GM15510 (cell line): ENCODE results near the gene USP48.

ENCODE experiments used
- POLR2A ChIP-seq: IDR thresholded peaks from 3 replicates; pipeline ENCODE4 v1.6.1; 2011; ENCODE audit warnings: borderline replicate concordance; ENCODE audit not compliant: insufficient read length; ENCODE audit errors: extremely low read depth

Gene USP48

GRCh38 chr1:21664806-21665588, 118.0 kb downstream of the USP48 start:
- no peak for TF ChIP-seq POLR2A

DNA sequence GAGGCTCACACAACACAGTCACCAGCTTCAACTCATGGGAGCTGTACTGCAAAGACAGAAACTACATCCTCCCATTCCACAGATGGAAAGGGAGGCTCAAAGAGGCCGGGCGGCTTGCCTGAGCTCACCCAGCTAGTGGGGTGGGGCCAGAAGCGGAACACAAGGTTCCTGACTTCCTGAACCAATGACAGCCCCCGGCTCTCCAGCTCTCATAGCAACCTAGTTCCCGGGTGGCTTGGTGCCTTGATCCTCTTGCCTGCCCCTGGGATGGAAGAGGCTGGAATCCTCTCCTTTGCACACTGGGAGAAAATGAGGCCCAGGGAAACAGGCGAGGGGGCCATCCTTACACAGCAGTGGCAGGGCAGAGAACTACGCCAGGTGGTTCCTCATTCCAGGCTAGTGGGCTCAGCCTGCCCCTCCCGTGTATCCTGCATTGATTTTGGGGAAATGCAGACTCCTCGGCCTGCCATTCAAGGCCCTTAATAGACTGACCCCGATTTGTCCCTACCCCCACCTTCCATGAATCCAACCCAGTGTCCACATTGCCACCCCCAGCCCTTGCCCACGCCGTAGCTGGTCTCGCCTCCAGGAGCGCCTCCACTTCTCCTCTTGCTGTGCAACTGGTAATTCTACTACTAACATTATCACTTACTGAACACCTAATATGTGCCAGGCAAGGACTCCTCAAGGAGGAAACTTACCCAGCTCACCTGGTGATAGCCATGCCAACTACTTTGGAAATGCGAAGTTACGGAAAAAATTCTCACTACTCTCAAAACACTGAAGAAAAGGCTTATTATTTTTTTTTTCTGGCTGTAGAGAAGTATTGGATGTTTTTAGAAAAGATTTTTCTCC, 118.8 kb downstream of the USP48 start:
- no peak for TF ChIP-seq POLR2A

GRCh38 chr1:21663248-21663950, 119.5 kb downstream of the USP48 start:
- no peak for TF ChIP-seq POLR2A

GRCh38 chr1:21662426-21663247, 120.3 kb downstream of the USP48 start:
- no peak for TF ChIP-seq POLR2A

GRCh38 chr1:21661886-21662285, 121.1 kb downstream of the USP48 start:
- no peak for TF ChIP-seq POLR2A

GRCh38 chr1:21659924-21660326, 123.0 kb downstream of the USP48 start:
- no peak for TF ChIP-seq POLR2A

DNA sequence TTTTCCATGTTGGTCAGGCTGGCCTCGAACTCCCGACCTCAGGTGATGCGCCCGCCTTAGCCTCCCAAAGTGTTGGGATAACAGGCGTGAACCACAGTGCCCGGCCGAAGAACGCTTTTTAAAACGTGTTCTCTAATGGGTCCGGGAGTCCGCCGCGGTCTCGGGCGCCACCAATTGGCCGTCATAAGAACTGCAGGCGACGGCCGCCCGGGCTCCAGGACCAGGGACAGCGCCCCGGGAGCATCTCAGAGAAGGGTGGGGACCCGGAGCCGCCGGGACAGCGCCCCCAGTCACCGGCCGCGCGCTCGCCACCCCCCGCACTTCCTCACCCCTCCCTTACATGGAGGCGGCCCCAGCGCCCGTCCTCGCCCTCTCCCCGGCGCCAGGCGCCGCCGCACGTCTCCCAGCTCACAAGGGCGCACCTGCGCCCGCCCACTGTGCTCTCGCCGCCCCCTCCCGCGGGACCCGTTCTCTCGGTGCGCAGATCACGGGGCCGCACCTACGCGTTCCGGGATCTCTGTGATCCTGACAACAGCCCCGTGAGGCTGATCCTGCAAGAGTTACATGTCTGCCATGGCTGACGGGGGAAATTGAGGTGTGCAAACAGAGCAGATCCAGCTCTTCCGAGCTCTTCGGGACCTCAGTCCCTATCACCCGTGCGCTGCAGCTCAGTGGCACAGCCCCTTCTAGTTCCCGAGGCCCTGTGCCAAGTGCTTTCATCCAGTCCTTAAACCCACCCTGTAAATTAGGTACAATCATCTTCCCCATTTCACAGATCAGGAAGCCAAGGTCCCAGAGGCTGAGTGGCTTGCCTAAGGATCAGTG, 123.6 kb downstream of the USP48 start:
- no peak for TF ChIP-seq POLR2A

DNA sequence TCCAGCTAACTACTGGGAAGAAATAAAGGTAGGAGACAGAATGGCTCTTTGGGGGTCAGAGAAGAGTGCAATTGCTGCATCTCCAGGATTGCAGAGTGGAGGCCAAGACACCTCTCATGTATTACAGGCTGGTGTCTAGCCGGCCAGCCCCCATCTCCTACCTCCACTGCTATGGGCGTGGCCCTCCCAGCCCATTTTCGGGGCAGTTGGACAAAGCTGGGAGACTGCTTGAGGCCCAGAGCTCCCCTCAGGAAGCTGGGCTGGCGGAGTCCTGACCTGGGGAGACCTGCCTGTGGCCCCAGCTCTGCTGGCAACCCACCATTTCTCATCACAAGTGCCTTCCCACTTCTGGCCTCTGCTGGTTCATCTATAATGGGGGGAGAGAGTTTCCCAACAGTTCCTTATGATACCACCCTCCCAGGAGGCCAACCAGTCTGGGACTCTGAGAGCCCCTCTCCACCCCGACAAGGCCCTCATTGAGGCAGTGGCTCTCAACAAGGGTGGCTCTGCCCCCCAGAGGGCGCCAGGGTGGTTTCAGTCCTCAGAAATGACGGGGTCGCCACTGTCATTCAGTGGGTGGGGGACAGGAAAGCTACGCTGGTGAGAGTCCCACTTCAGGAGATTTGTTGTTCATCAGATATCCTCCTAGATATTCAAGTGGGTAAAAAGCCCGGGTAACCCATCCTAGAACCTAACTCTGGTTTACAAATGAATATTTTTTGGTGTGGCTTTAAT, 125.3 kb downstream of the USP48 start:
- TF ChIP-seq POLR2A, result no peak

DNA sequence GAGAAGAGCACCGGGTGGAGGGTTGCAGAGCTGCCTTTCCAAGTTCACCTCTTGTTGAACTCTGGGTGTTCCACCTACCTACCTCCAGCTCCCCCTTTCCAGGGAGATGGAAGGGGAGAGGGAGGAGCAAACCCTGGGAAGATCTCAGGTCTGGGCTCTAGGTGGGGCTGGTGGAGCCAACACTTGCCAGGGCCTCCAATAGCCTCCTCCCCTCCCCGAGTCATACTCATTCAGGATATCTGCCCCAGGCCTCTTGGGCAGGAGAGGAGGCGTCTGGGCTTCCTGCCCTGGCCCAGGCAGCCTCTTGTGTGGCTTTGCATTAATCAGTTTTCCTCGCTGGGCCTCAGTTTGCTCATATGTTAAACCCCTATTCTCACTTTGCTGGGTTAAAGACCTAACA, 127.2 kb downstream of the USP48 start:
- no peak for TF ChIP-seq POLR2A

DNA sequence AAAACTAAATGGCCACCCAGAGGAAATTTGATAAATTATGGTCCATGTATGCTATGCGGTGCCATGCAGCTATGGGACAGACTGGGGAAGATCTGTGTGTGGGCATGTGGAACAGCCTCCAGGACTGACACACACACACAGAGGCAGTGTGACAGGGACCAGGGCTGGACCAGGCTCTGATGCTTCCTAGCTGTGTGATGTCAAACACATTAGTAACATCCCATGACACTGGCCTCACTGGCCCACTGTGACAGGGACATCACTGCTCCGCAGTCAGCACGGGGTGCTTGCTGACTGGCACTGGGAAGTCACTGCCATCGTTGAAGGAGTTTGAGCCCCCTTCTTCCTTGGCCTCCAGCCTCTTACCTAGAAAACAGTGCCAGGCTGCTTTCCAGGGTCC, 127.7 kb downstream of the USP48 start:
- no peak for TF ChIP-seq POLR2A

DNA sequence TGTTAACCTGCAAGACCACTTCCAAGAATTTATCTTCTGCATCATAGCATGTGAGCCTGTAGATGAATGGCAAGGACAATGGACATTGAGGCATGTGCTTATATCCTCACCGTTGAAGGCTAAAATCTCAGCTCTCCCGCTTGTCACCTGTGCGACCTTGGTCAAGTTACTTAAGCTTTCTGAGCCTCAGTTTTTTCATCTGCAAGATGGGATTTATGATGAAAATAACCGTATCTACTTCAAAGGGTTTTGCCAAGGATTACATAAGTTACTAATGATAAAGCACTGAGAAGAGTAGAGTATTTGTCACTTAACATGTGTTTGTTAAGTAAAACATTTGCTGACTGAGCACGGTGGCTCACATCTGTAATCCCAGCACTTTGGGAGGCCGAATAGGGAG, 128.7 kb downstream of the USP48 start:
- TF ChIP-seq POLR2A, result no peak

- no peak for TF ChIP-seq POLR2A
Observed at GRCh38 chr1:21653744-21654100, 129.2 kb downstream of the USP48 start.
